ENCODE data around the gene PLPPR1.
A peak's percentile ranks its signal among the peaks of the same experiment; 100 is the strongest.

Gene PLPPR1

DNA sequence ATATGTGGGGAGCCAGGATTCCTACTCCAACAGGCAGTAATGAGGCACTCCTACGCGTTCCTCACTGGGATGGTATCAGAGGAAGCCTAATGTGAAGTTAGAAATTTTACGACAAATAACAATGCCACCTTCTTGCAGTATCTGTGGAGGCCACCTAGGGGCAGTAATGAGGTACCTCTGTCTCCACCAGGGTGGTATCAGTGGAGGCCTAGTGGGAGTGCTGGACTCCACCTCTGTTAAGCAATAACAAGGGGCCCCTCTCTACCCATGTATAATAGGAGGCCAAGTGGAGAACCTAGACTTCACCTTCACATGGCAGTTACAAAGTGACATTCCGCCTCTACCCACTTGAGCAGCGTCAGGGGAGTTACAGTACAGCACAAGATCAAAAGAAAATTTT, 147.9 kb downstream of the PLPPR1 start:
- TF ChIP-seq ZFP30 (CRISPR knock-in tag; IDR thresholded peaks at IDR 0.05) (no peak), ESRRG (CRISPR knock-in tag; IDR thresholded peaks at IDR 0.05) (no peak), ZNF565 (CRISPR knock-in tag; conservative IDR thresholded peaks at IDR 0.05; ENCODE audit: low read depth) (no peak), ZFP3 (CRISPR knock-in tag; IDR thresholded peaks at IDR 0.05) (no peak), GLIS3 (CRISPR knock-in tag; IDR thresholded peaks at IDR 0.05) (no peak)
- TF ChIP-seq, protein P1, sequence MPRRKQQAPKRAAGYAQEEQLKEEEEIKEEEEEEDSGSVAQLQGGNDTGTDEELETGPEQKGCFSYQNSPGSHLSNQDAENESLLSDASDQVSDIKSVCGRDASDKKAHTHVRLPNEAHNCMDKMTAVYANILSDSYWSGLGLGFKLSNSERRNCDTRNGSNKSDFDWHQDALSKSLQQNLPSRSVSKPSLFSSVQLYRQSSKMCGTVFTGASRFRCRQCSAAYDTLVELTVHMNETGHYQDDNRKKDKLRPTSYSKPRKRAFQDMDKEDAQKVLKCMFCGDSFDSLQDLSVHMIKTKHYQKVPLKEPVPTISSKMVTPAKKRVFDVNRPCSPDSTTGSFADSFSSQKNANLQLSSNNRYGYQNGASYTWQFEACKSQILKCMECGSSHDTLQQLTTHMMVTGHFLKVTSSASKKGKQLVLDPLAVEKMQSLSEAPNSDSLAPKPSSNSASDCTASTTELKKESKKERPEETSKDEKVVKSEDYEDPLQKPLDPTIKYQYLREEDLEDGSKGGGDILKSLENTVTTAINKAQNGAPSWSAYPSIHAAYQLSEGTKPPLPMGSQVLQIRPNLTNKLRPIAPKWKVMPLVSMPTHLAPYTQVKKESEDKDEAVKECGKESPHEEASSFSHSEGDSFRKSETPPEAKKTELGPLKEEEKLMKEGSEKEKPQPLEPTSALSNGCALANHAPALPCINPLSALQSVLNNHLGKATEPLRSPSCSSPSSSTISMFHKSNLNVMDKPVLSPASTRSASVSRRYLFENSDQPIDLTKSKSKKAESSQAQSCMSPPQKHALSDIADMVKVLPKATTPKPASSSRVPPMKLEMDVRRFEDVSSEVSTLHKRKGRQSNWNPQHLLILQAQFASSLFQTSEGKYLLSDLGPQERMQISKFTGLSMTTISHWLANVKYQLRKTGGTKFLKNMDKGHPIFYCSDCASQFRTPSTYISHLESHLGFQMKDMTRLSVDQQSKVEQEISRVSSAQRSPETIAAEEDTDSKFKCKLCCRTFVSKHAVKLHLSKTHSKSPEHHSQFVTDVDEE (CRISPR knock-in tag; IDR thresholded peaks at IDR 0.05): no peak
- peak; percentile 44; the same call in 2 of the 3 replicates for ATAC-seq

DNA sequence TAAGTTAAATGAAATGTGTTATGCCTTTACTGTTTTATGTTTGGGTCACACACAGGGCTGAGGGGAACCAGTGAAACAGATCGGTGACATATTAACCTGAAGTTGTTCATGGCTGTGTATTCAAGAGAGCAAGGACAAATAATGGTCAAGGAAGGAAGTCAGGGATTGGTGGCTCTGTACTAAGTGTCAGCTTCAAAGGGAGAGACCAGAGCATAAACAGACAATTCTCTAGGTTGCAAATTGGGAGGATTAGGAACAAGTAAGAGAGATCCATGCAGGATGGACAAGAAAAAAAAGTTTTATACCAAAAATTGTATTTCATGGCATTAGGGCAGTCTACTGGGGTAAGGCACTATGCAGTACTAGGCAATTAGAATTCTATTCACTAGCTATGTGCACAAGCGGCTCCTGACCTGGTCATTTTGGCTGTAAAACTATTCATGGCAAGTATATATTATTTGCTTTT, 156.3 kb downstream of the PLPPR1 start:
- TF ChIP-seq ARNTL (CRISPR knock-in tag; IDR thresholded peaks at IDR 0.05; ENCODE audit: borderline replicate concordance, low read depth) (no peak), ZFP30 (CRISPR knock-in tag; IDR thresholded peaks at IDR 0.05) (no peak), BACH2 (CRISPR knock-in tag; IDR thresholded peaks at IDR 0.05; ENCODE audit: borderline replicate concordance) (no peak), TOX (CRISPR knock-in tag; IDR thresholded peaks at IDR 0.05; ENCODE audit: borderline replicate concordance) (no peak), ISL1 (CRISPR knock-in tag; IDR thresholded peaks at IDR 0.05) (no peak), PPARA (CRISPR knock-in tag; IDR thresholded peaks at IDR 0.05; ENCODE audit: borderline replicate concordance) (no peak), ZNF70 (CRISPR knock-in tag; IDR thresholded peaks at IDR 0.05) (no peak), ESRRG (CRISPR knock-in tag; IDR thresholded peaks at IDR 0.05) (no peak), TCF4 (CRISPR knock-in tag; IDR thresholded peaks at IDR 0.05; ENCODE audit: borderline replicate concordance) (no peak), SNAI2 (CRISPR knock-in tag; IDR thresholded peaks at IDR 0.05) (no peak), OSR1 (CRISPR knock-in tag; IDR thresholded peaks at IDR 0.05) (no peak)
- TF ChIP-seq, protein P1 (CRISPR knock-in tag; IDR thresholded peaks at IDR 0.05): no peak
- TF ChIP-seq, protein P2, sequence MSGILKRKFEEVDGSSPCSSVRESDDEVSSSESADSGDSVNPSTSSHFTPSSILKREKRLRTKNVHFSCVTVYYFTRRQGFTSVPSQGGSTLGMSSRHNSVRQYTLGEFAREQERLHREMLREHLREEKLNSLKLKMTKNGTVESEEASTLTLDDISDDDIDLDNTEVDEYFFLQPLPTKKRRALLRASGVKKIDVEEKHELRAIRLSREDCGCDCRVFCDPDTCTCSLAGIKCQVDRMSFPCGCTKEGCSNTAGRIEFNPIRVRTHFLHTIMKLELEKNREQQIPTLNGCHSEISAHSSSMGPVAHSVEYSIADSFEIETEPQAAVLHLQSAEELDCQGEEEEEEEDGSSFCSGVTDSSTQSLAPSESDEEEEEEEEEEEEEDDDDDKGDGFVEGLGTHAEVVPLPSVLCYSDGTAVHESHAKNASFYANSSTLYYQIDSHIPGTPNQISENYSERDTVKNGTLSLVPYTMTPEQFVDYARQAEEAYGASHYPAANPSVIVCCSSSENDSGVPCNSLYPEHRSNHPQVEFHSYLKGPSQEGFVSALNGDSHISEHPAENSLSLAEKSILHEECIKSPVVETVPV (CRISPR knock-in tag; IDR thresholded peaks at IDR 0.05): no peak
- TF ChIP-seq, protein P3, sequence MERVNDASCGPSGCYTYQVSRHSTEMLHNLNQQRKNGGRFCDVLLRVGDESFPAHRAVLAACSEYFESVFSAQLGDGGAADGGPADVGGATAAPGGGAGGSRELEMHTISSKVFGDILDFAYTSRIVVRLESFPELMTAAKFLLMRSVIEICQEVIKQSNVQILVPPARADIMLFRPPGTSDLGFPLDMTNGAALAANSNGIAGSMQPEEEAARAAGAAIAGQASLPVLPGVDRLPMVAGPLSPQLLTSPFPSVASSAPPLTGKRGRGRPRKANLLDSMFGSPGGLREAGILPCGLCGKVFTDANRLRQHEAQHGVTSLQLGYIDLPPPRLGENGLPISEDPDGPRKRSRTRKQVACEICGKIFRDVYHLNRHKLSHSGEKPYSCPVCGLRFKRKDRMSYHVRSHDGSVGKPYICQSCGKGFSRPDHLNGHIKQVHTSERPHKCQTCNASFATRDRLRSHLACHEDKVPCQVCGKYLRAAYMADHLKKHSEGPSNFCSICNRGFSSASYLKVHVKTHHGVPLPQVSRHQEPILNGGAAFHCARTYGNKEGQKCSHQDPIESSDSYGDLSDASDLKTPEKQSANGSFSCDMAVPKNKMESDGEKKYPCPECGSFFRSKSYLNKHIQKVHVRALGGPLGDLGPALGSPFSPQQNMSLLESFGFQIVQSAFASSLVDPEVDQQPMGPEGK (CRISPR knock-in tag; IDR thresholded peaks at IDR 0.05; ENCODE audit: borderline replicate concordance): no peak
- no peak for ATAC-seq

DNA sequence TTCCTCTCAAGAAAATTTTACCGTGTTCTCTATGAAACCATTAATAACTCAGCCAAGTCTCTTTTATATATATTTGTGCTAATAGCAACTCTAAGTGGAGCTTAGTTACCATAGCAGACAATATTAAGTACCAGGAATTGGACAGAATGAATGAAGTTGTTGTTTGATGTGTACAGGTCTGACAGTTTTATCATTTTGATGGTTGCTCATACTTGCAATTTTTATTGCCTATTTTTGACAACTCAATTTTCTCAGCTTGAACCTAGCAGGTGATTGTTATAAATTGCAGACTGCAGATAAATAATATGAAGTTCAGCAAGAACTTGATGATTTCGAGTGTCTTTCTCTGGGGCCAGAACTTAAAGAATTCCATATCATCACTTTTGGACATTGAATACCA, 163.2 kb downstream of the PLPPR1 start:
- ATAC-seq: no peak
- TF ChIP-seq CSDC2 (CRISPR knock-in tag; IDR thresholded peaks at IDR 0.05) (no peak), ZNF70 (CRISPR knock-in tag; IDR thresholded peaks at IDR 0.05) (no peak), RARB (CRISPR knock-in tag; IDR thresholded peaks at IDR 0.05) (no peak), ISL1 (CRISPR knock-in tag; IDR thresholded peaks at IDR 0.05) (no peak), ZNF8 (CRISPR knock-in tag; IDR thresholded peaks at IDR 0.05) (no peak), ESRRG (CRISPR knock-in tag; IDR thresholded peaks at IDR 0.05) (no peak)
- TF ChIP-seq, protein P4, sequence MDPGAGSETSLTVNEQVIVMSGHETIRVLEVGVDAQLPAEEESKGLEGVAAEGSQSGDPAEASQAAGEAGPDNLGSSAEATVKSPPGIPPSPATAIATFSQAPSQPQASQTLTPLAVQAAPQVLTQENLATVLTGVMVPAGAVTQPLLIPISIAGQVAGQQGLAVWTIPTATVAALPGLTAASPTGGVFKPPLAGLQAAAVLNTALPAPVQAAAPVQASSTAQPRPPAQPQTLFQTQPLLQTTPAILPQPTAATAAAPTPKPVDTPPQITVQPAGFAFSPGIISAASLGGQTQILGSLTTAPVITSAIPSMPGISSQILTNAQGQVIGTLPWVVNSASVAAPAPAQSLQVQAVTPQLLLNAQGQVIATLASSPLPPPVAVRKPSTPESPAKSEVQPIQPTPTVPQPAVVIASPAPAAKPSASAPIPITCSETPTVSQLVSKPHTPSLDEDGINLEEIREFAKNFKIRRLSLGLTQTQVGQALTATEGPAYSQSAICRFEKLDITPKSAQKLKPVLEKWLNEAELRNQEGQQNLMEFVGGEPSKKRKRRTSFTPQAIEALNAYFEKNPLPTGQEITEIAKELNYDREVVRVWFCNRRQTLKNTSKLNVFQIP (CRISPR knock-in tag; IDR thresholded peaks at IDR 0.05; ENCODE audit: borderline replicate concordance, low read depth): no peak
- TF ChIP-seq, protein P3 (CRISPR knock-in tag; IDR thresholded peaks at IDR 0.05; ENCODE audit: borderline replicate concordance): no peak
- TF ChIP-seq, protein P5, sequence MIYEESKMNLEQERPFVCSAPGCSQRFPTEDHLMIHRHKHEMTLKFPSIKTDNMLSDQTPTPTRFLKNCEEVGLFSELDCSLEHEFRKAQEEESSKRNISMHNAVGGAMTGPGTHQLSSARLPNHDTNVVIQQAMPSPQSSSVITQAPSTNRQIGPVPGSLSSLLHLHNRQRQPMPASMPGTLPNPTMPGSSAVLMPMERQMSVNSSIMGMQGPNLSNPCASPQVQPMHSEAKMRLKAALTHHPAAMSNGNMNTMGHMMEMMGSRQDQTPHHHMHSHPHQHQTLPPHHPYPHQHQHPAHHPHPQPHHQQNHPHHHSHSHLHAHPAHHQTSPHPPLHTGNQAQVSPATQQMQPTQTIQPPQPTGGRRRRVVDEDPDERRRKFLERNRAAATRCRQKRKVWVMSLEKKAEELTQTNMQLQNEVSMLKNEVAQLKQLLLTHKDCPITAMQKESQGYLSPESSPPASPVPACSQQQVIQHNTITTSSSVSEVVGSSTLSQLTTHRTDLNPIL (CRISPR knock-in tag; IDR thresholded peaks at IDR 0.05; ENCODE audit: low read depth): no peak
